ENCODE data around the gene SERHL2.

GRCh38 chr22:42565956-42566355, 12.2 kb downstream of the SERHL2 start:
- TF ChIP-seq, protein P1, sequence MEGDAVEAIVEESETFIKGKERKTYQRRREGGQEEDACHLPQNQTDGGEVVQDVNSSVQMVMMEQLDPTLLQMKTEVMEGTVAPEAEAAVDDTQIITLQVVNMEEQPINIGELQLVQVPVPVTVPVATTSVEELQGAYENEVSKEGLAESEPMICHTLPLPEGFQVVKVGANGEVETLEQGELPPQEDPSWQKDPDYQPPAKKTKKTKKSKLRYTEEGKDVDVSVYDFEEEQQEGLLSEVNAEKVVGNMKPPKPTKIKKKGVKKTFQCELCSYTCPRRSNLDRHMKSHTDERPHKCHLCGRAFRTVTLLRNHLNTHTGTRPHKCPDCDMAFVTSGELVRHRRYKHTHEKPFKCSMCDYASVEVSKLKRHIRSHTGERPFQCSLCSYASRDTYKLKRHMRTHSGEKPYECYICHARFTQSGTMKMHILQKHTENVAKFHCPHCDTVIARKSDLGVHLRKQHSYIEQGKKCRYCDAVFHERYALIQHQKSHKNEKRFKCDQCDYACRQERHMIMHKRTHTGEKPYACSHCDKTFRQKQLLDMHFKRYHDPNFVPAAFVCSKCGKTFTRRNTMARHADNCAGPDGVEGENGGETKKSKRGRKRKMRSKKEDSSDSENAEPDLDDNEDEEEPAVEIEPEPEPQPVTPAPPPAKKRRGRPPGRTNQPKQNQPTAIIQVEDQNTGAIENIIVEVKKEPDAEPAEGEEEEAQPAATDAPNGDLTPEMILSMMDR (IDR thresholded peaks at IDR 0.05; ENCODE audit: insufficient read depth, low read length) = no peak
- TF ChIP-seq POLR2AphosphoS5 (IDR thresholded peaks at IDR 0.05; ENCODE audit: low read depth) (no peak; the same call in 1 of the 2 replicates), SPI1 (IDR thresholded peaks at IDR 0.05; ENCODE audit: borderline replicate concordance, low read depth) (no peak)
- TF ChIP-seq, protein P2, sequence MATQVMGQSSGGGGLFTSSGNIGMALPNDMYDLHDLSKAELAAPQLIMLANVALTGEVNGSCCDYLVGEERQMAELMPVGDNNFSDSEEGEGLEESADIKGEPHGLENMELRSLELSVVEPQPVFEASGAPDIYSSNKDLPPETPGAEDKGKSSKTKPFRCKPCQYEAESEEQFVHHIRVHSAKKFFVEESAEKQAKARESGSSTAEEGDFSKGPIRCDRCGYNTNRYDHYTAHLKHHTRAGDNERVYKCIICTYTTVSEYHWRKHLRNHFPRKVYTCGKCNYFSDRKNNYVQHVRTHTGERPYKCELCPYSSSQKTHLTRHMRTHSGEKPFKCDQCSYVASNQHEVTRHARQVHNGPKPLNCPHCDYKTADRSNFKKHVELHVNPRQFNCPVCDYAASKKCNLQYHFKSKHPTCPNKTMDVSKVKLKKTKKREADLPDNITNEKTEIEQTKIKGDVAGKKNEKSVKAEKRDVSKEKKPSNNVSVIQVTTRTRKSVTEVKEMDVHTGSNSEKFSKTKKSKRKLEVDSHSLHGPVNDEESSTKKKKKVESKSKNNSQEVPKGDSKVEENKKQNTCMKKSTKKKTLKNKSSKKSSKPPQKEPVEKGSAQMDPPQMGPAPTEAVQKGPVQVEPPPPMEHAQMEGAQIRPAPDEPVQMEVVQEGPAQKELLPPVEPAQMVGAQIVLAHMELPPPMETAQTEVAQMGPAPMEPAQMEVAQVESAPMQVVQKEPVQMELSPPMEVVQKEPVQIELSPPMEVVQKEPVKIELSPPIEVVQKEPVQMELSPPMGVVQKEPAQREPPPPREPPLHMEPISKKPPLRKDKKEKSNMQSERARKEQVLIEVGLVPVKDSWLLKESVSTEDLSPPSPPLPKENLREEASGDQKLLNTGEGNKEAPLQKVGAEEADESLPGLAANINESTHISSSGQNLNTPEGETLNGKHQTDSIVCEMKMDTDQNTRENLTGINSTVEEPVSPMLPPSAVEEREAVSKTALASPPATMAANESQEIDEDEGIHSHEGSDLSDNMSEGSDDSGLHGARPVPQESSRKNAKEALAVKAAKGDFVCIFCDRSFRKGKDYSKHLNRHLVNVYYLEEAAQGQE (IDR thresholded peaks at IDR 0.05; ENCODE audit: insufficient replicate concordance, low read depth) = no peak
